Hepatocyte (in vitro differentiated cells): ENCODE results near the gene SLC9A1. TPM values are rescaled to one million over a fixed set of nuclear protein-coding genes. Genes with fewer than 3 reads are reported as not detected.
"Not testable (repeated sequence)": the region's sequence is repeated elsewhere in the genome, so short reads cannot be mapped to it uniquely, and the experiment has no call there.

Experiments
- DNase-seq: peaks from one replicate; pipeline ENCODE4 v3.0.0-alpha.2; 2016; ENCODE audit warnings: low spot score
- H2AFZ ChIP-seq: fragments of 200-600 bp; sonication (generic); 2 replicates; pipeline ENCODE4 v1.6.0; 2016; ENCODE audit warnings: antibody characterized with exemption, mild to moderate bottlenecking
- H3K27ac ChIP-seq: fragments of 200-600 bp; sonication (generic); 2 replicates; pipeline ENCODE4 v1.5.1; 2016; ENCODE audit warnings: mild to moderate bottlenecking
- H3K27me3 ChIP-seq: fragments of 200-600 bp; sonication (generic); 2 replicates; pipeline ENCODE4 v1.6.1; 2016
- H3K36me3 ChIP-seq: fragments of 200-600 bp; sonication (generic); replicated peaks from 2 replicates; pipeline ENCODE4 v1.5.1; 2016; ENCODE audit warnings: low read depth; ENCODE audit not compliant: insufficient read depth
- H3K4me1 ChIP-seq: fragments of 200-600 bp; sonication (generic); 2 replicates; pipeline ENCODE4 v1.5.1; 2016; ENCODE audit warnings: mild to moderate bottlenecking, moderate library complexity; ENCODE audit not compliant: insufficient read depth
- H3K4me2 ChIP-seq: fragments of 200-600 bp; sonication (generic); 2 replicates; pipeline ENCODE4 v1.6.0; 2016
- H3K4me3 ChIP-seq: fragments of 200-600 bp; sonication (generic); 2 replicates; pipeline ENCODE4 v1.5.1; 2016; ENCODE audit warnings: mild to moderate bottlenecking
- H3K79me2 ChIP-seq: fragments of 200-600 bp; sonication (generic); 2 replicates; pipeline ENCODE4 v1.6.0; 2017; ENCODE audit warnings: mild to moderate bottlenecking
- H3K9me2 ChIP-seq: fragments of 200-600 bp; sonication (generic); replicated peaks from 2 replicates; pipeline ENCODE4 v1.6.0; 2017; ENCODE audit warnings: mild to moderate bottlenecking; ENCODE audit not compliant: insufficient read depth
- H3K9me3 ChIP-seq: fragments of 200-600 bp; sonication (generic); 2 replicates; pipeline ENCODE4 v1.5.1; 2016; ENCODE audit warnings: low read depth, mild to moderate bottlenecking
- H4K20me1 ChIP-seq: fragments of 200-600 bp; sonication (generic); 2 replicates; pipeline ENCODE4 v1.6.0; 2016; ENCODE audit warnings: mild to moderate bottlenecking; ENCODE audit not compliant: insufficient read depth, poor library complexity, severe bottlenecking
- CTCF ChIP-seq: fragments of 200-600 bp; sonication (generic); IDR thresholded peaks from 2 replicates; pipeline ENCODE4 v1.5.1; 2016; ENCODE audit warnings: antibody characterized with exemption, mild to moderate bottlenecking; ENCODE audit not compliant: poor library complexity
- EZH2 ChIP-seq: fragments of 200-600 bp; sonication (generic); IDR thresholded peaks from 2 replicates; pipeline ENCODE4 v1.6.1; 2016; ENCODE audit warnings: antibody characterized with exemption, mild to moderate bottlenecking, borderline replicate concordance
- EZH2phosphoT487 ChIP-seq: fragments of 200-600 bp; sonication (generic); IDR thresholded peaks from one replicate; pipeline ENCODE4 v1.6.1; 2018; ENCODE audit warnings: antibody characterized with exemption, mild to moderate bottlenecking, low read depth, moderate library complexity; ENCODE audit not compliant: unreplicated experiment, severe bottlenecking
- WGBS: methylation state at CpG from one replicate; pipeline ENCODE4 v1.1.6; 2016; ENCODE audit warnings: low lambda C conversion rate; ENCODE audit errors: missing lambda C conversion rate; 5-methylcytosine and 5-hydroxymethylcytosine counted together
- polyA plus RNA-seq: library from polyadenylated mRNA; unstranded; fragments of >200 nt; fragmentation: Nextera tagmentation; extraction: Ambion mirVana; gene quantifications from 2 replicates; pipeline ENCODE4 v1.2.1, GENCODE V29; 2016
- total RNA-seq: library from RNA; depleted of rRNA; stranded (reverse); fragments of >200 nt; gene quantifications from 2 replicates; pipeline ENCODE4 v1.2.3, GENCODE V29; 2014

Gene SLC9A1
- total and polyA plus RNA-seq, 2 experiments from 2014 or later: 13.3 to 31.3 TPM

GRCh38 chr1:27179379-27179778 lies 24.5 kb upstream of the SLC9A1 start:
- Histone ChIP-seq H3K9me3 (peaks cover 5% of the 10 kb centered on the region), H2AFZ (no peak overlapping the region), H4K20me1 (no peaks in the 10 kb centered on the region), H3K79me2 (no peaks in the 10 kb centered on the region), H3K4me1 (no peaks in the 10 kb centered on the region), H3K4me3 (no peak overlapping the region), H3K4me2 (no peak overlapping the region), H3K27me3 (no peaks in the 10 kb centered on the region), H3K27ac (no peak overlapping the region), H3K9me2 (no peaks in the 10 kb centered on the region), H3K36me3 (no peaks in the 10 kb centered on the region)
- DNase-seq: no peak
- TF ChIP-seq CTCF (no peak), EZH2phosphoT487 (no peak), EZH2 (no peak)

GRCh38 chr1:27176954-27177353 lies 22.0 kb upstream of the SLC9A1 start:
- H2AFZ ChIP-seq: no peak overlapping the region
- no peak for DNase-seq
- H3K9me3 ChIP-seq: no peaks in the 10 kb centered on the region
- H3K36me3 ChIP-seq: no peaks in the 10 kb centered on the region
- H3K4me3 ChIP-seq: no peak overlapping the region
- no peak overlapping the region for H3K27ac ChIP-seq
- H3K4me1 ChIP-seq: no peaks in the 10 kb centered on the region
- no peaks in the 10 kb centered on the region for H3K79me2 ChIP-seq
- no peaks in the 10 kb centered on the region for H4K20me1 ChIP-seq
- H3K9me2 ChIP-seq: no peaks in the 10 kb centered on the region
- H3K4me2 ChIP-seq: no peak overlapping the region
- no peaks in the 10 kb centered on the region for H3K27me3 ChIP-seq
- TF ChIP-seq CTCF (no peak), EZH2 (no peak), EZH2phosphoT487 (no peak)
- 95% methylated on average over 25 of the region's 26 CpGs for WGBS

- no peaks in the 10 kb centered on the region for H3K79me2 ChIP-seq
- no peak overlapping the region for H3K27ac ChIP-seq
- TF ChIP-seq EZH2 (no peak), EZH2phosphoT487 (no peak), CTCF (no peak)
Observed at GRCh38 chr1:27176323-27176722, 21.4 kb upstream of the SLC9A1 start.

GRCh38 chr1:27172992-27173391 lies 18.1 kb upstream of the SLC9A1 start:
- H3K36me3 ChIP-seq, H3K4me2 ChIP-seq, H3K27ac ChIP-seq, H3K4me3 ChIP-seq, H3K79me2 ChIP-seq, DNase-seq, H4K20me1 ChIP-seq, H3K9me3 ChIP-seq, H2AFZ ChIP-seq, H3K27me3 ChIP-seq, H3K9me2 ChIP-seq, H3K4me1 ChIP-seq: not testable (repeated sequence)
- WGBS: 92% methylated on average over 5 of the region's 5 CpGs

More at GRCh38 chr1:27176323-27176722, 21.4 kb upstream of the SLC9A1 start:
- Histone ChIP-seq H3K36me3 (no peaks in the 10 kb centered on the region), H2AFZ (no peak overlapping the region), H3K4me2 (no peak overlapping the region), H3K4me1 (no peaks in the 10 kb centered on the region), H3K9me3 (no peaks in the 10 kb centered on the region), H3K4me3 (no peak overlapping the region), H4K20me1 (no peaks in the 10 kb centered on the region), H3K27me3 (no peaks in the 10 kb centered on the region), H3K9me2 (no peaks in the 10 kb centered on the region)
- no peak for DNase-seq
- 90% methylated on average over 4 of the region's 4 CpGs for WGBS
